IMR-90 (cell line): Measurements from ENCODE around the gene TAS2R1.
"Not testable (repeated sequence)": the region's sequence is repeated elsewhere in the genome, so short reads cannot be mapped to it uniquely, and the experiment has no call there.

Experiments used
- BHLHE40 ChIP-seq: fragments of 150-350 bp; IDR thresholded peaks from 2 replicates; pipeline ENCODE4 v1.6.1; 2016; ENCODE audit warnings: mild to moderate bottlenecking, low read depth, low read length
- CEBPB ChIP-seq: IDR thresholded peaks from 2 replicates; pipeline ENCODE4 v1.6.1; 2012; ENCODE audit warnings: low read depth, low read length, improper control_type of control experiment
- CHD1 ChIP-seq: IDR thresholded peaks from 2 replicates; pipeline ENCODE4 v1.6.1; 2012; ENCODE audit warnings: low read depth, low read length, improper control_type of control experiment
- MAFK ChIP-seq: IDR thresholded peaks from 2 replicates; pipeline ENCODE4 v1.6.1; 2012; ENCODE audit warnings: low read depth, low read length, improper control_type of control experiment
- MAZ ChIP-seq: IDR thresholded peaks from 2 replicates; pipeline ENCODE4 v1.6.1; 2012; ENCODE audit warnings: low read depth, mild to moderate bottlenecking, low read length, improper control_type of control experiment, moderate library complexity, borderline replicate concordance
- MXI1 ChIP-seq: IDR thresholded peaks from 2 replicates; pipeline ENCODE4 v1.6.1; 2012; ENCODE audit warnings: low read depth, mild to moderate bottlenecking, low read length, moderate library complexity, borderline replicate concordance
- POLR2A ChIP-seq: IDR thresholded peaks from 2 replicates; pipeline ENCODE4 v1.6.1; 2012; ENCODE audit warnings: mild to moderate bottlenecking, low read depth, low read length
- RAD21 ChIP-seq: IDR thresholded peaks from 2 replicates; pipeline ENCODE4 v1.6.1; 2012; ENCODE audit warnings: low read length, improper control_type of control experiment
- RFX5 ChIP-seq: IDR thresholded peaks from 2 replicates; pipeline ENCODE4 v1.8.0; 2012; ENCODE audit warnings: low read depth, mild to moderate bottlenecking, low read length, moderate library complexity
- SMC3 ChIP-seq: fragments of 150-350 bp; IDR thresholded peaks from 2 replicates; pipeline ENCODE4 v1.6.1; 2016; ENCODE audit warnings: low read depth, mild to moderate bottlenecking, antibody characterized with exemption, low read length, moderate library complexity
- USF2 ChIP-seq: fragments of 150-350 bp; IDR thresholded peaks from 2 replicates; pipeline ENCODE4 v1.6.1; 2017; ENCODE audit warnings: mild to moderate bottlenecking, antibody characterized with exemption, low read length, low read depth
- TF ChIP-seq, protein P1 (sequence below): conservative IDR thresholded peaks from 2 replicates; pipeline ENCODE4 v1.5.1; 2012; ENCODE audit warnings: mild to moderate bottlenecking, low read depth, low read length, improper control_type of control experiment
- TF ChIP-seq, protein P2 (sequence below): fragments of 150-350 bp; IDR thresholded peaks from 2 replicates; pipeline ENCODE4 v1.6.1; 2016; ENCODE audit warnings: low read depth, mild to moderate bottlenecking, low read length, moderate library complexity, borderline replicate concordance

GRCh38 chr5:9597322-9597721 lies 32.8 kb downstream of the TAS2R1 start:
- TF ChIP-seq, protein P1, sequence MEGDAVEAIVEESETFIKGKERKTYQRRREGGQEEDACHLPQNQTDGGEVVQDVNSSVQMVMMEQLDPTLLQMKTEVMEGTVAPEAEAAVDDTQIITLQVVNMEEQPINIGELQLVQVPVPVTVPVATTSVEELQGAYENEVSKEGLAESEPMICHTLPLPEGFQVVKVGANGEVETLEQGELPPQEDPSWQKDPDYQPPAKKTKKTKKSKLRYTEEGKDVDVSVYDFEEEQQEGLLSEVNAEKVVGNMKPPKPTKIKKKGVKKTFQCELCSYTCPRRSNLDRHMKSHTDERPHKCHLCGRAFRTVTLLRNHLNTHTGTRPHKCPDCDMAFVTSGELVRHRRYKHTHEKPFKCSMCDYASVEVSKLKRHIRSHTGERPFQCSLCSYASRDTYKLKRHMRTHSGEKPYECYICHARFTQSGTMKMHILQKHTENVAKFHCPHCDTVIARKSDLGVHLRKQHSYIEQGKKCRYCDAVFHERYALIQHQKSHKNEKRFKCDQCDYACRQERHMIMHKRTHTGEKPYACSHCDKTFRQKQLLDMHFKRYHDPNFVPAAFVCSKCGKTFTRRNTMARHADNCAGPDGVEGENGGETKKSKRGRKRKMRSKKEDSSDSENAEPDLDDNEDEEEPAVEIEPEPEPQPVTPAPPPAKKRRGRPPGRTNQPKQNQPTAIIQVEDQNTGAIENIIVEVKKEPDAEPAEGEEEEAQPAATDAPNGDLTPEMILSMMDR: not testable (repeated sequence)
- TF ChIP-seq MXI1, POLR2A, RFX5, MAFK, MAZ, RAD21, USF2, SMC3, BHLHE40, CHD1, CEBPB: not testable (repeated sequence)
- TF ChIP-seq, protein P2, sequence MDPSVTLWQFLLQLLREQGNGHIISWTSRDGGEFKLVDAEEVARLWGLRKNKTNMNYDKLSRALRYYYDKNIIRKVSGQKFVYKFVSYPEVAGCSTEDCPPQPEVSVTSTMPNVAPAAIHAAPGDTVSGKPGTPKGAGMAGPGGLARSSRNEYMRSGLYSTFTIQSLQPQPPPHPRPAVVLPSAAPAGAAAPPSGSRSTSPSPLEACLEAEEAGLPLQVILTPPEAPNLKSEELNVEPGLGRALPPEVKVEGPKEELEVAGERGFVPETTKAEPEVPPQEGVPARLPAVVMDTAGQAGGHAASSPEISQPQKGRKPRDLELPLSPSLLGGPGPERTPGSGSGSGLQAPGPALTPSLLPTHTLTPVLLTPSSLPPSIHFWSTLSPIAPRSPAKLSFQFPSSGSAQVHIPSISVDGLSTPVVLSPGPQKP: not testable (repeated sequence)
